ENCODE data around the gene PCSK5. TPM values are rescaled to one million over a fixed set of nuclear protein-coding genes. Genes with fewer than 3 reads are reported as not detected.
A peak's percentile ranks its signal among the peaks of the same experiment; 100 is the strongest.

The PCSK5 gene
- total RNA-seq, 1 donor from 2014 or later, result 3.2 TPM

GRCh38 chr9:76176171-76176570, 285.7 kb downstream of the PCSK5 start:
- ATAC-seq (no peak), DNase-seq (ENCODE audit: low spot score) (no peak)

DNA sequence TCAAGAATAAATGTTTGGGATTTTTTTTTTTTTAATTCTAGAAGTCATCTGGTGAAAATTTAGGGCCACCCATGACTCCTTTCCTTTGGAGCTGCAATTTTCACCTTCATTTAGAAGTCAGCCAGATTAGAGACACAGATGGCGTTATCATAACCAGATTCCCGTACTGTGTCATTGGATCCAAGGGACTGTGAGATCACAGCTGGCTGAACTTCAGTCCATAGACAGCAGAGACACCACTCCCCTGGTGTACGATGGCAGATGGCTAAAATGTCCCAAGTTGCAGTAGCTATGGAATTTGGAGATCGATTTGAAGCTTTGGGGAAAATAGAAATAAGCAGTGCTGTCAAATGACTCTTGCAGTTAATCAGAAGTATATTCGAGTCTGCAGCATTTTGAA, 287.5 kb downstream of the PCSK5 start:
- no peak for ATAC-seq
- DNase-seq (ENCODE audit: low spot score), result no peak

DNA sequence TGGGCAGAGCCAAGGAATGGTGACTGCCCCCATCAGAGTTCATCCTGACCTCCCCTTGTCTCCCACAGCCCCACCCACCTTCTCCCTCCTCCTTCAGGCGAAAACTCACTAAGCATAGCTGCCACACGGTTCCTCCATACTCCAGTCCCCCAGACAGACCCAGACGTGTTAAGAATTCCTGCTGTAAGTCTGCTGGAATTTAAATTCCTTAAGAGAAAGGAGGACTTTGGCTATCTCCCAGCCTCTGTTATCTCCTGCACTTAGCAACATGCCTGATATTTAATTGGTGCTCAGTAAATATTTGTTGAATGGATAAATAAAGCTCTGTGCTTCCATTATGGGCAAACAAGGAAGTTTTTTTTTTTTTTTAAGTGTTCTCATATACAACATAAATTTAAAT, 290.1 kb downstream of the PCSK5 start:
- ATAC-seq, result no peak
- no peak for DNase-seq (ENCODE audit: low spot score)

DNA sequence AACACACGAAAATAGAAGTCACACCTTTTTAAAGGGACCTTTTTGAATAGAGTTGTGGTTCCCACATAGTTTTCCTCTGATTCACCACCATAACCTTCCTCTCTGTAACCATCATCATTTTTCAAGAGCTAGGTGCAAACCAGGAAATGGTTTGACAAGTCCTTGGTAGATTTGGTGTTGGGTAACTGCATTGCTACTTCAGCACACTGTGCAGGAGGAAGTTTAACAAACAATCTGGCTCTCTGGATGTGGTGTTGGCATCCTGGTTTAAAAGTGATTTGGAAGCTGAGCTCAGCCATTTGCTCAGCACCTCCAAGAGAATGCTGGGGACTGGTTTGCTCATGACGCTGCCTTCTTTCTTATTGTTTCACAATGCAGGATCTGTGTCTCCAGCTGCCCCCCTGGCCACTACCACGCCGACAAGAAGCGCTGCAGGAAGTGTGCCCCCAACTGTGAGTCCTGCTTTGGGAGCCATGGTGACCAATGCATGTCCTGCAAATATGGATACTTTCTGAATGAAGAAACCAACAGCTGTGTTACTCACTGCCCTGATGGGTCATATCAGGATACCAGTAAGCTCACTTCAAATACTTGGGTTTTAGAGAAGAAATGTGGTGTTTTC, 290.7 kb downstream of the PCSK5 start:
- DNase-seq (ENCODE audit: low spot score), result no peak
- ATAC-seq, result no peak

- DNase-seq (ENCODE audit: low spot score) (no peak), ATAC-seq (no peak)
Observed at GRCh38 chr9:76181781-76182180, 291.3 kb downstream of the PCSK5 start.

DNA sequence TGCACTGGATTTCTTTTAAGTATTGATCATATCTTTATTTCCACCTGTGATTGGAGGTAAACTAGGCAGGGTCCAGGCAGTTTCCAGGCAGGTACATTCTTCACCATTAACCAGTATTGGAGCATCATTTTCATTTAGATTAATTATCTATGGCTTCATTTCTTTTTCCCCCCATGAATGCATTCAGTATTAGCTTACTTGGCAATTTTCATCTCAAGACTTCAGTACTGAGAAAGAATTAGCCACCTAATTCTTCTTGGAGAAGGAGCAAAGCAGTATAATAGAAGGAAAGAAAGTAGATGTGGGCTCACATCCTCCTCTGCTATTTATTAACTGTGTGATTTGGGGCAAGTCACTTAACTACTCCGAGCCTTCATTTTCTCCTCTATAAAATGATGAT, 295.0 kb downstream of the PCSK5 start:
- no peak for ATAC-seq
- no peak for DNase-seq (ENCODE audit: low spot score)

DNA sequence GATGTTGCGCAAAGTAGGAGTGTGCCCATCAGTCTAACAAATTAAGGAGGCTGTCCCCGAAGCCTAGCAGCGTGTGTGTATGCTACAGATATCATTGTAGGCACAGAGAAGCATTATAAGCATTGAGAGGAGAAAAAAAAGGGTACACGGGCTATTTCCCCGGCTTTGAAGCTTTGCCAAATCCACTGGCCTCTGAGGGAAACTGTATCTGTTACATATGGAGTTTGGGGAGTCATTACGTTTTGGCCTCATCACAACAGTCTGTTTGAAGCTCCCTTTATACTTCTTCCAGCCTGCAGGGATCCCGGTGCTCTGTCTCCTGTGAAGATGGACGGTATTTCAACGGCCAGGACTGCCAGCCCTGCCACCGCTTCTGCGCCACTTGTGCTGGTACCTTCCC, 297.8 kb downstream of the PCSK5 start:
- ATAC-seq, result no peak
- DNase-seq (ENCODE audit: low spot score), result no peak

DNA sequence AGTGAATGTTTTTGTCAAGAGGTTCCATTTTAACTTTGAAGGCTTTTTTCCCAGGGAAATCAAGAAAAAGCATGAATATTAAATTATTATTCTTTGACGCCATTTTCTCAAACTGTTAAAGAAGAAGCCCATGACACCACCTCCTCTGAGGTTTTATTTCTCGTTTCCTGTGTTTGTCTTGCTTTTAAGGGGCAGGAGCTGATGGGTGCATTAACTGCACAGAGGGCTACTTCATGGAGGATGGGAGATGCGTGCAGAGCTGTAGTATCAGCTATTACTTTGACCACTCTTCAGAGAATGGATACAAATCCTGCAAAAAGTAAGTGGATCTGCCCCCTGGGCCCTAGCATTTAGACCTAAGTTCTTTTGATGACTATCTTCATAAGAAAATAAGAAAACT, 298.4 kb downstream of the PCSK5 start:
- DNase-seq (ENCODE audit: low spot score) (no peak), ATAC-seq (no peak)

GRCh38 chr9:76191493-76191892, 301.0 kb downstream of the PCSK5 start:
- ATAC-seq (no peak), DNase-seq (ENCODE audit: low spot score) (no peak)

- ATAC-seq (no peak), DNase-seq (ENCODE audit: low spot score) (no peak)
Observed at GRCh38 chr9:76192013-76192412, 301.5 kb downstream of the PCSK5 start.

DNA sequence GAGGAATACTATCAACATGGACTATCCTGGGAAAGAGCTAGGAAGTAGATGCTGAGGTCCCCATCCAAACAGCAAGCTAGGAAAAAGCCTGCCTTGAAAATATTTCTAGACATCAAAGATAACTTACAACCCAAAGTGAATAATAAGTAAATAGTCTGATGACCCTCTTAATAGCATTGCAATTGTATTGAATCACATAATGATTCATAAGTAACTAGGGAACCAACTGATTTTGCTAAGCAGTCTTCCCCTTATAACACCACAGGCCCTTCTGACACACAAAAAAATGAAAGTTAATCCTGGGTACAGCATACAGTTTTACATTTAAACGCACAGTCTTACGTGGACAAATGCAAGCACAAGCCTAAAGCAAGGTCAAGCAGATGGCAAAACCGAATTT, 304.4 kb downstream of the PCSK5 start:
- ATAC-seq (no peak), DNase-seq (ENCODE audit: low spot score) (no peak)

GRCh38 chr9:76198336-76198735, 307.9 kb downstream of the PCSK5 start:
- ATAC-seq (peak; percentile 73), DNase-seq (ENCODE audit: low spot score) (no peak)

GRCh38 chr9:76200315-76200714, 309.8 kb downstream of the PCSK5 start:
- ATAC-seq (no peak), DNase-seq (ENCODE audit: low spot score) (no peak)

DNA sequence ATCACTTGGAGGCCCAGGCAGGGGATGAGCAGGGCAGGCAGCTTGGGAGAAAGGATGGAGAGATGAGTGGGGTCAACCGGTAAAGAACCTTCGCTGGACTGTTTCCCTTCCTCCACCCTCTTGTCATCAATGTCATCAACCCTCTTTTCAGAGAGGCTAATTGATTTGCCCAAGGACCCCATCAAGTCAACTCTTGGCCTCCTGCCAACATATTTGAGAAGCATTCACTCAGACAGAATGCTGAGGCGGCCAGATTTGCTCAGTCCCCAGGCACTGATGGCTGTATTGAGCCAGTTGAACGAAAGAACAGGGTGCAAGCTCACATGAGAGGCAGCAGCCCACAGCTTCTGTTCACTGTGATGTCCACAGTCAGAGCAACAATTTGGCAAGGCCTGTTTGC, 310.3 kb downstream of the PCSK5 start:
- ATAC-seq, result no peak

DNA sequence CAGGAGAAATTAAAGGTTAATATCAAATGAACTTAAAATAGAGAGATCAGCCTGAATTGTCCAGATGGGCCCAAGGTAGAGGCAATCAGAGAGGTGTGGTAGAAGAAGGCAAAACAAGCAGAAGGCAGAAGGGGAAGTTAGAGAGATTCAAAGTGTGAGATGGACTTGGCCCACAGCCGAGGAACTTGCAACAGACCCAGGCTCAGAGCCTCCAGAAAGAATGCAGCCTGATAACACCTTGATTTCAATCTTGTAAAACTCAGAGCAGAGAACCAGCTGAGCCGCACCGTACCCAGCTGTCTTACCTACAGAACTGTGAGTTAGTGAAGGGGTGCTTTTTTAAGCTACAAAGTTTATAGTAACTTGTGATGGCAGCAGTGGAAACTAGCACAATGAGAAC, 312.9 kb downstream of the PCSK5 start:
- DNase-seq (ENCODE audit: low spot score) (no peak), ATAC-seq (peak; percentile 13)

More for the DNA sequence above, 310.3 kb downstream of the PCSK5 start:
- DNase-seq (ENCODE audit: low spot score), result no peak

DNA sequence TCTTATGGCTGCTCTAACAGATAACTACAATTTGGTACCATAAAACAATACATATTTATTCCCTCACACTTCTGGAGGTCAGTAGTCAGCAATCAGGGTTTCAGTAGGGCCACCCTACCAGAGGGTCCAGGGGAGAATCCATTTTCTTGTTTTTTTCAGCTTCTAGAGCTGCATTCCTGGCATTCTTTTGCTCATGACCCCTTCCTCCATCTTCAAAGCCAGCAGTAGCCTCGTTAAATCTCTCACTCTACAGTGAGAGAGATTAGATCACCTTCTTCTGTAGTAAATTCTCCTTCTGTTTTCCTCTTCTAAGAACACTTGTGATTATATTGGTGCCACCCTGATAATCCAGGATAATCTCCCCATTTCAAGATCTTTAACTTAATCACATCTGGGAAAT, 316.3 kb downstream of the PCSK5 start:
- no peak for DNase-seq (ENCODE audit: low spot score)
- ATAC-seq, result no peak

- DNase-seq (ENCODE audit: low spot score) (no peak), ATAC-seq (no peak)
Observed at GRCh38 chr9:76213751-76214150, 323.3 kb downstream of the PCSK5 start.

DNA sequence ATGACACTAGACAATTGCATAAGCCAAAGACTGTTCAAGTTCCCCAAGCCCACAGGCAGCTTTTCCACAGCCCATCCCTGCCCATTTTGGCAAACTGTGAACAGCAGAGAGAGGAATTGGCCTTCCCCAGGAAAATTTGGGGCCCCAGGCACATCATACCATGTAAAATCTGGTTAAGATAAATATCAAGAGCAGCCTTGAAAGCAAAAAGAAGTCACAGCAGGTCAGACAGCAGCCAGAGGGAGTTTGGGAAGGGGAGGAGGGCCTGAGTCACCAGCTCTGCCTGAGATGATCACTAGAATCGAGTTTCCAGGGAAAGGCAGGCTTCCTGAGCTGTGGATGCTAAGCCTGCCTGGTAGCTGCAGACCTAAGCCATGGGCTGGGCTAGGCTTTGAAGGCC, 324.6 kb downstream of the PCSK5 start:
- DNase-seq (ENCODE audit: low spot score), result no peak
- no peak for ATAC-seq

GRCh38 chr9:76216161-76216649, 325.7 kb downstream of the PCSK5 start:
- ATAC-seq (no peak), DNase-seq (ENCODE audit: low spot score) (no peak)

- ATAC-seq, result no peak
- DNase-seq (ENCODE audit: low spot score), result no peak
Observed at GRCh38 chr9:76218117-76218885, 327.8 kb downstream of the PCSK5 start.

- ATAC-seq (no peak), DNase-seq (ENCODE audit: low spot score) (no peak)
Observed at GRCh38 chr9:76218886-76219445, 328.5 kb downstream of the PCSK5 start.

- no peak for ATAC-seq
- DNase-seq (ENCODE audit: low spot score), result no peak
Observed at GRCh38 chr9:76219560-76220151, 329.2 kb downstream of the PCSK5 start.

Measured in left lobe of liver (tissue), 2 donors.